GM23248 (cell line): ENCODE data around the gene MPDZ.

Source experiments
- EZH2 ChIP-seq: fragments of 200-600 bp; sonication (generic); IDR thresholded peaks from 2 replicates; pipeline ENCODE4 v1.6.1; 2018; ENCODE audit warnings: antibody characterized with exemption, mild to moderate bottlenecking; ENCODE audit not compliant: insufficient read depth, poor library complexity, severe bottlenecking
- EZH2phosphoT487 ChIP-seq: fragments of 200-600 bp; sonication (generic); IDR thresholded peaks from 2 replicates; pipeline ENCODE4 v1.6.1; 2018; ENCODE audit warnings: antibody characterized with exemption, moderate library complexity, mild to moderate bottlenecking, low read depth; ENCODE audit not compliant: insufficient read depth

DNA sequence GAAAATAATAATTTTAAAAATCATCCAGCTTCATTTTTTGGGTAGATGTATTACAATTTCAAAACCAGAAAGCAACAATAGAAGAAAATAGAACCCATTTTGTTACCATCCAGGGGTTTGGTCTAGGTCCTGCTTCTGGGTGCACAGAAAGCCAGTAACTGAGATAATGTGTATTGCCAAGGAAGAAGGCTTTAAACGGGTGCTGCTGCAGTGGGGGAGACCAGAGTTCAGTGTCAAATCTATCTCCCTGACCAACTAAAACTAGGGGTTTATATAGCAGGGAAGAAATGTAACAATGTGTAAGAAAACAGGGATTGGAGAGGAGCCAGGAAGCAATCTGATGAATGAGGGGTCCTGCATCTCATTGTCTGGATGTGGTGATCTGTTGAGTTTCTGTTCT, 17.5 kb upstream of the MPDZ start:
- TF ChIP-seq EZH2 = no peak
- TF ChIP-seq EZH2phosphoT487 = no peak
